Measurements from ENCODE around the gene FBXO41.

DNA sequence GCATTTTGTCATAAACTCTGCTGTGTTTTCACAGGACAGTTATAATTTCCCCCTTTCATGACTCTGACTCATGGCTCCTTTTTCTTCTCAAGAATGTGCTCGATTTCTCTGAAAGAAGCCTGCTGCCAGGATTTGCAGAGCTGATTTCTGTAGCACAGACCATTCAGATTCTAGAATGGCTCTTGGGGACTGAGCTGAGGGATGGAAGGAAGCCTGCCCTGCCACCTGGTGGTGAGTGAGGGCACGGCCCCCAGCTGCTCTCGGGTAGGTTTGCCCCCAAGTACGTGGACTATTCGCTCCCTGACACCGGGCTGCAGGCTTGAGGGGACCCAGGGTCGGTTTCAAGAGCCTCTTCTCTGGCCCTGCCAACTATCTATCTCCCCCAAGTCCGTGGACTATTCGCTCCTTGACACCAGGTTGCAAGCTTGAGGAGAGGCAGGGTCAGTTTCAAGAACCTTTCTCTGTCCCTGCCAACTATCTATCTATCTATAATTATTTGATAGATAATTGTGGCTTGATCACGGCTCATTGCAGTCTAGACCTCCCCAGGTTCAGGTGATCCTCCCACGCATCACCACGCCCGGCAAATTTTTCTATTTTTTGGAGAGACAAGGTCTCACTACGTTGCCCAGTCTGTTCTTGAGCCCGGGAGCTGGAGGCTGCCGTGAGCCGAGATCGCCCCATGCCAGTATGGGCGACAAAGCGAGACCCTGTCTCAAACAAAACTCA lies 71.7 kb downstream of the FBXO41 start:
- TF ChIP-seq EP300 (IDR thresholded peaks at IDR 0.05; ENCODE audit: borderline replicate concordance in 1 of 2, control insufficient read depth in 1 of 2, low read depth in 2 of 2, low read length in 2 of 2), result no peak
- no peak for TF ChIP-seq HDAC2 (IDR thresholded peaks at IDR 0.05)

Data from GM12878 (cell line).